ENCODE measurements around the gene DNM3. TPM values are rescaled to one million over a fixed set of nuclear protein-coding genes. Genes with fewer than 3 reads are reported as not detected.
A peak's percentile ranks its signal among the peaks of the same experiment; 100 is the strongest.

Gene DNM3
- total and polyA plus RNA-seq, 10 of the 15 experiments (the other 5 are each of a cell fraction or from before 2014, with no cell fraction given) = 0.03 to 1.5 (median 0.08) TPM; not detected in 3

- Histone ChIP-seq H3K9me3 (replicated peaks; ENCODE audit: control insufficient read depth, insufficient read depth, low read length) (no peaks in the 10 kb centered on the region), H4K20me1 (ENCODE audit: control insufficient read depth, insufficient read depth) (no peaks in the 10 kb centered on the region), H3K36me3 (ENCODE audit: control insufficient read depth in 2 of 2, insufficient read depth in 2 of 2, low read length in 1 of 2) (no peaks in the 10 kb centered on the region), H2AFZ (ENCODE audit: control insufficient read depth, low read depth, low read length) (no peak overlapping the region), H3K27ac (ENCODE audit: control insufficient read depth, insufficient read depth) (no peak overlapping the region), H3K9ac (ENCODE audit: control insufficient read depth, insufficient read depth, low read length) (no peak overlapping the region), H3K27me3 (replicated peaks in 1 of 2; ENCODE audit: control insufficient read depth in 2 of 2, insufficient read depth in 2 of 2, low read length in 1 of 2) (no peaks in the 10 kb centered on the region), H3K4me1 (ENCODE audit: control insufficient read depth, insufficient read depth, low read length) (peaks cover 31% of the 10 kb centered on the region), H3K4me3 (no peak overlapping the region), H3K79me2 (ENCODE audit: control insufficient read depth, insufficient read depth, low read length) (no peaks in the 10 kb centered on the region), H3K4me2 (ENCODE audit: control insufficient read depth, insufficient read depth) (no peak overlapping the region)
- ATAC-seq (no peak), FAIRE-seq (no peak), DNase-seq (ENCODE audit: low read depth, low spot score) (no peak)
- RAD21 ChIA-PET (ENCODE audit: unreplicated experiment) = interaction anchor here (7.7 to 15.1 kb wide), 2 partner anchors 45 to 312 kb away, joined by 60 to 394 read pairs; no protein-coding TSS in a partner anchor
- POLR2A ChIA-PET = no interaction called here
- in situ Hi-C loops (cut with MboI) = no loop called here
- intact Hi-C loops (cut with micrococcal nuclease; ENCODE audit: unreplicated experiment) = no loop called here
- CTCF ChIA-PET = interaction anchor here (0.7 to 9.8 kb wide), 6 partner anchors 9 to 399 kb away, joined by 3 to 47 read pairs (median 14); no protein-coding TSS in a partner anchor
- 69% methylated on average over 5 of the region's 5 CpGs for WGBS (ENCODE audit: insufficient coverage, insufficient replicate concordance, low lambda C conversion rate, missing lambda C conversion rate)
- no TSS peak for BruUV-seq (replicated peaks)
- SMC1A ChIA-PET (ENCODE audit: uncharacterized antibody, unreplicated experiment) = interaction anchor here (0.8 to 16.5 kb wide), 4 partner anchors 10 to 400 kb away, joined by 3 to 345 read pairs (median 72); no protein-coding TSS in a partner anchor
- no peak for TF ChIP-seq BCL3 (IDR thresholded peaks at IDR 0.05; ENCODE audit: borderline replicate concordance, insufficient read depth, low read depth, low read length, poor library complexity, severe bottlenecking)
- peak; percentile 28; the same call in 1 of the 2 replicates for TF ChIP-seq RAD21 (IDR thresholded peaks at IDR 0.05; ENCODE audit: insufficient read depth, low read depth, low read length)
- no peak for TF ChIP-seq ATF7 (IDR thresholded peaks at IDR 0.05; ENCODE audit: low read depth)
- TF ChIP-seq MTA2 (IDR thresholded peaks at IDR 0.05; ENCODE audit: low read depth) = no peak
Observed at GRCh38 chr1:172401892-172402291, 560.6 kb downstream of the DNM3 start.

Data from GM12878 (cell line).